Mesothelial cell of epicardium (in vitro differentiated cells): ENCODE measurements around the gene JARID2. TPM values are rescaled to one million over a fixed set of nuclear protein-coding genes. Genes with fewer than 3 reads are reported as not detected.

Experiments used
- DNase-seq, 2 experiments: peaks; one replicate each; pipeline ENCODE4 v3.0.0; 2021; ENCODE audit warnings: low spot score in 2 of 2; ENCODE audit not compliant: unreplicated experiment in 2 of 2
- H3K27ac Mint-ChIP-seq: 2 replicates; pipeline ENCODE4 v1.8.0; 2021; ENCODE audit warnings: mixed read lengths
- H3K27me3 Mint-ChIP-seq: 2 replicates; pipeline ENCODE4 v1.8.0; 2021; ENCODE audit warnings: low read depth, mixed read lengths
- H3K36me3 Mint-ChIP-seq: 2 replicates; pipeline ENCODE4 v1.8.0; 2021; ENCODE audit warnings: mixed read lengths
- H3K4me1 Mint-ChIP-seq: 2 replicates; pipeline ENCODE4 v1.8.0; 2021; ENCODE audit warnings: mixed read lengths
- H3K4me3 Mint-ChIP-seq: 2 replicates; pipeline ENCODE4 v1.8.0; 2021; ENCODE audit warnings: mild to moderate bottlenecking, moderate library complexity, mixed read lengths
- H3K9me3 Mint-ChIP-seq: 2 replicates; pipeline ENCODE4 v1.8.0; 2021; ENCODE audit warnings: mixed read lengths
- total RNA-seq: library from RNA; stranded (reverse); gene quantifications from 3 replicates; pipeline ENCODE4 v1.2.1, GENCODE V29; 2021
- TF ChIP-seq, protein P1 (sequence below): fragments of 200-600 bp; sonication (generic); IDR thresholded peaks from one replicate; pipeline ENCODE4 v1.5.0; 2021; ENCODE audit warnings: antibody characterized with exemption; ENCODE audit not compliant: unreplicated experiment

Gene JARID2
- total RNA-seq, 1 donor from 2014 or later = 35.3 TPM

DNA sequence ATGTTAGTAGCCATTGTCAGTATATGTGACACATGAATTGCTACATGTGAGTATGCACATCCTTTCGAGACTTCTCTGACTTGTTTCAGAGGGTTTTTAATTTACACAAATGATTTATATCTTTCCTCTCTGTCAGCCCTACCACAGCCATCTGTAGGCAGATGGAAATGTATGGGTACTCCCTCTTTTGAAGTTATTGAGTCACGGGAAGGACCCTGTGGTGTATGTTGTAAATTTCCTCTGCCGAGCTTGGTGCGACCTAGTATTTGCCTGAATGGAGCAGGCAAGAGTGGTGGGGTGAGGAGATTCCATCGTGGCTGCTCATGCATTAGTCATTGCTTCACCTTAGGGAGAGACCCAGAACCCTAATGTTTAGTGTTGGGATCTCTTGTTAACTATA, 171.9 kb downstream of the JARID2 start:
- no peaks in the 10 kb centered on the region for H3K27me3 Mint-ChIP-seq
- H3K4me3 Mint-ChIP-seq = no peak overlapping the region
- TF ChIP-seq, protein P1, sequence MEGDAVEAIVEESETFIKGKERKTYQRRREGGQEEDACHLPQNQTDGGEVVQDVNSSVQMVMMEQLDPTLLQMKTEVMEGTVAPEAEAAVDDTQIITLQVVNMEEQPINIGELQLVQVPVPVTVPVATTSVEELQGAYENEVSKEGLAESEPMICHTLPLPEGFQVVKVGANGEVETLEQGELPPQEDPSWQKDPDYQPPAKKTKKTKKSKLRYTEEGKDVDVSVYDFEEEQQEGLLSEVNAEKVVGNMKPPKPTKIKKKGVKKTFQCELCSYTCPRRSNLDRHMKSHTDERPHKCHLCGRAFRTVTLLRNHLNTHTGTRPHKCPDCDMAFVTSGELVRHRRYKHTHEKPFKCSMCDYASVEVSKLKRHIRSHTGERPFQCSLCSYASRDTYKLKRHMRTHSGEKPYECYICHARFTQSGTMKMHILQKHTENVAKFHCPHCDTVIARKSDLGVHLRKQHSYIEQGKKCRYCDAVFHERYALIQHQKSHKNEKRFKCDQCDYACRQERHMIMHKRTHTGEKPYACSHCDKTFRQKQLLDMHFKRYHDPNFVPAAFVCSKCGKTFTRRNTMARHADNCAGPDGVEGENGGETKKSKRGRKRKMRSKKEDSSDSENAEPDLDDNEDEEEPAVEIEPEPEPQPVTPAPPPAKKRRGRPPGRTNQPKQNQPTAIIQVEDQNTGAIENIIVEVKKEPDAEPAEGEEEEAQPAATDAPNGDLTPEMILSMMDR = no peak
- no peak for DNase-seq
- peaks cover 35% of the 10 kb centered on the region for H3K9me3 Mint-ChIP-seq
- H3K4me1 Mint-ChIP-seq = peaks cover 15% of the 10 kb centered on the region
- peaks cover 47% of the 10 kb centered on the region for H3K36me3 Mint-ChIP-seq
- H3K27ac Mint-ChIP-seq = no peak overlapping the region

DNA sequence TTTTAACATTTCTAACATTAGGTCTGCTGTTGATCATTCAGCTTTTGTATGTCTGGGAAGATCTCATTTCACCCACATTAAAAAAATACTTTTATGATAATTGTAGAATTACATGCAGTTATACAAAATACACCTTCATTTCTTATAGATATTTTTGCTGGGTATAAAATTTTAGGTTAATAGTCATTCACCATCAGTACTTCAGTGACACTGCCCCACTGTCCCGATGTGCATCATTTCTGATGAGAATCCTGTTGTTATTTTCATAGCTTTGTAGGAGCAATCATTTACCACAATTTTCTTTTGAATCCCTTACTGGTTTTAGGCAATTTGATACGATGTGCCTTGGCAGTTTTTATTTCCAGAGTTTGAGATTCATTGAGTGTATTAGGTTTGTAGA, 173.6 kb downstream of the JARID2 start:
- DNase-seq = no peak
- Mint-ChIP-seq H3K4me3 (no peak overlapping the region), H3K27me3 (no peaks in the 10 kb centered on the region), H3K9me3 (peaks cover 35% of the 10 kb centered on the region), H3K4me1 (peaks cover under 1% of the 10 kb centered on the region), H3K36me3 (peaks cover 42% of the 10 kb centered on the region), H3K27ac (no peak overlapping the region)
- TF ChIP-seq, protein P1 = no peak

GRCh38 chr6:15420959-15421438, 175.1 kb downstream of the JARID2 start:
- DNase-seq = no peak
- Mint-ChIP-seq H3K27ac (no peak overlapping the region), H3K4me1 (peaks cover 2% of the 10 kb centered on the region), H3K9me3 (peaks cover 35% of the 10 kb centered on the region), H3K36me3 (peaks cover 38% of the 10 kb centered on the region), H3K27me3 (no peaks in the 10 kb centered on the region), H3K4me3 (no peak overlapping the region)
- TF ChIP-seq, protein P1 = no peak

DNA sequence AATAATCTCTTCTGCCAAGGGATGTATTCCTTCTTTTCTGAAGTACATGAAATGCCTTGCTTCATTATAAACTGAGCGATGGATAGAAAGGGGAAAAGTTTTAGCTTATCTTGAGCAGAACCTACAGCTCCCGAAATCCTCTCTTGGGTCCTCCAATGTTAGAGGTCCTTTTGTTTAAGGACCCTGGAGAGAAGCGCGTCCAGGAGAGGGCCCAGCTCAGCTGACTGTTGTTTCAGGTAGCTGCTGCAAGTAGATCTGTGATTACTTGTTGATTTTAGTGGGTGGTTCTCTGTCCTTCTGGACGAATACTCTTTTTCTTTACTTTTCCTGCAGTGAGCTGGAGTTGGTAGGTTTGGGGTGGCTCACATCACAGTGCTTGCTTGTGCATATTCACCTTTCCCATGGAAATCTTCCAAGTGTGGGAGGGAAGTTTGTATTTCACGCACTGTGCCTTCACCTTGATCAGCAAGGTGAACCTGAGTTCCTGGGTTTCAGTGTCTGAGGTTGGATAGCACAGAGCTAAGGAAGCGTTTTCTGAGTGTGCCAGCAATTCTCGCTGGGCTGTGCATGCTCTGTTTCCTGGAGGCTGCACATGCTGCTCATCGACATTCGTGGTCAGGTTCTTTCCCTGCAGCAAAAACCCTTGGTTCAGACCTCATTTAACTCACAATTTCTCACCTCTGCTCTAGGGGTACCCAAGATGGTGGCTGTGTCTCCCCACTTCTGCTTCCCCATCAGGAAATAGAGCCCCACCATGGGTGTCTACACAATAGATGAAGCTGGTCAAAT, 176.3 kb downstream of the JARID2 start:
- Mint-ChIP-seq H3K4me1 (peaks cover 9% of the 10 kb centered on the region), H3K4me3 (no peak overlapping the region), H3K36me3 (peaks cover 33% of the 10 kb centered on the region), H3K27me3 (no peaks in the 10 kb centered on the region), H3K27ac (no peak overlapping the region), H3K9me3 (peaks cover 29% of the 10 kb centered on the region)
- TF ChIP-seq, protein P1 = no peak
- DNase-seq = no peak

- Mint-ChIP-seq H3K9me3 (peaks cover 20% of the 10 kb centered on the region), H3K4me1 (peaks cover 20% of the 10 kb centered on the region), H3K36me3 (peaks cover 21% of the 10 kb centered on the region), H3K4me3 (no peak overlapping the region), H3K27me3 (no peaks in the 10 kb centered on the region), H3K27ac (no peak overlapping the region)
- TF ChIP-seq, protein P1 = no peak
- DNase-seq = no peak
Measured at GRCh38 chr6:15423286-15423993, 177.6 kb downstream of the JARID2 start.
